Activated T-helper 1 cell treated with anti-CD3 and anti-CD28 coated beads, Interleukin-12 subunit alpha, Interleukin-12 subunit beta, Interleukin-2, Interleukin-4 antibody, amounts not matched to agents 30 ng/mL and 10 ng/mL and 1 ng/mL, durations not matched to agents 14 hours and 24 hours and 36 hours (primary cell): ENCODE results near the gene OPRL1. TPM values are rescaled to one million over a fixed set of nuclear protein-coding genes. Genes with fewer than 3 reads are reported as not detected.

Source experiments
- DNase-seq: peaks from one replicate; pipeline ENCODE4 v3.0.0; 2021; ENCODE audit warnings: low spot score
- H3K27ac Mint-ChIP-seq: one replicate; pipeline ENCODE4 v1.8.0; 2021; ENCODE audit warnings: mild to moderate bottlenecking, mixed read lengths
- H3K27me3 Mint-ChIP-seq: one replicate; pipeline ENCODE4 v1.8.0; 2022; ENCODE audit warnings: mild to moderate bottlenecking, moderate library complexity, mixed read lengths; ENCODE audit not compliant: insufficient read depth
- H3K36me3 Mint-ChIP-seq: one replicate; pipeline ENCODE4 v1.8.0; 2021; ENCODE audit warnings: low read depth, mixed read lengths
- H3K4me1 Mint-ChIP-seq: one replicate; pipeline ENCODE4 v1.8.0; 2021; ENCODE audit warnings: low read depth, mixed read lengths
- H3K4me3 Mint-ChIP-seq: one replicate; pipeline ENCODE4 v1.8.0; 2021; ENCODE audit warnings: mild to moderate bottlenecking, moderate library complexity, mixed read lengths
- H3K9me3 Mint-ChIP-seq: one replicate; pipeline ENCODE4 v1.8.0; 2021; ENCODE audit warnings: mixed read lengths
- intact Hi-C: fragments of 100-400 bp; cut with micrococcal nuclease; formaldehyde crosslinking; loops from one replicate; pipeline ENCODE4 v1.15.1; 2024
- total RNA-seq: library from RNA; stranded (reverse); gene quantifications from 2 replicates; pipeline ENCODE4 v1.2.3, GENCODE V29; 2022

Gene OPRL1
- total RNA-seq, 1 donor from 2014 or later, result 0.16 TPM

GRCh38 chr20:64055396-64055892 is 24.4 kb upstream of the OPRL1 start:
- DNase-seq, result no peak
- intact Hi-C loops, result loop anchor here (5.0 kb wide), 1 partner anchor 268 kb away; no protein-coding TSS in a partner anchor
- Mint-ChIP-seq H3K27ac (peak overlapping the region; percentile 52), H3K36me3 (no peaks in the 10 kb centered on the region), H3K4me3 (no peak overlapping the region), H3K9me3 (no peaks in the 10 kb centered on the region), H3K4me1 (peaks cover 16% of the 10 kb centered on the region), H3K27me3 (peaks cover 2% of the 10 kb centered on the region)

- Mint-ChIP-seq H3K27me3 (peaks cover 2% of the 10 kb centered on the region), H3K9me3 (no peaks in the 10 kb centered on the region), H3K36me3 (no peaks in the 10 kb centered on the region), H3K4me3 (no peak overlapping the region), H3K4me1 (peaks cover 16% of the 10 kb centered on the region), H3K27ac (no peak overlapping the region)
- intact Hi-C loops, result loop anchor here (5.0 kb wide), 1 partner anchor 269 kb away; no protein-coding TSS in a partner anchor
- no peak for DNase-seq
Observed at GRCh38 chr20:64055893-64056638, 23.8 kb upstream of the OPRL1 start.

GRCh38 chr20:64056639-64056888 is 23.3 kb upstream of the OPRL1 start:
- Mint-ChIP-seq H3K27ac (no peak overlapping the region), H3K4me1 (peaks cover 16% of the 10 kb centered on the region), H3K36me3 (no peaks in the 10 kb centered on the region), H3K27me3 (peaks cover 2% of the 10 kb centered on the region), H3K9me3 (no peaks in the 10 kb centered on the region), H3K4me3 (no peak overlapping the region)
- intact Hi-C loops, result loop anchor here (5.0 kb wide), 1 partner anchor 269 kb away; no protein-coding TSS in a partner anchor
- DNase-seq, result no peak

GRCh38 chr20:64056889-64057627 is 22.8 kb upstream of the OPRL1 start:
- no peaks in the 10 kb centered on the region for H3K27me3 Mint-ChIP-seq
- peaks cover 18% of the 10 kb centered on the region for H3K4me1 Mint-ChIP-seq
- intact Hi-C loops, result loop anchor here (1.0 to 5.0 kb wide), 2 partner anchors 18 to 270 kb away; no protein-coding TSS in a partner anchor
- H3K9me3 Mint-ChIP-seq, result no peaks in the 10 kb centered on the region
- no peak for DNase-seq
- peak overlapping the region; percentile 75 for H3K4me3 Mint-ChIP-seq
- H3K36me3 Mint-ChIP-seq, result no peaks in the 10 kb centered on the region
- H3K27ac Mint-ChIP-seq, result peak overlapping the region; percentile 75

GRCh38 chr20:64057628-64058498 is 22.0 kb upstream of the OPRL1 start:
- intact Hi-C loops, result loop anchor here (1.0 to 5.0 kb wide), 2 partner anchors 19 to 271 kb away; no protein-coding TSS in a partner anchor
- Mint-ChIP-seq H3K27ac (peak overlapping the region; percentile 75), H3K4me3 (peak overlapping the region; percentile 75), H3K9me3 (no peaks in the 10 kb centered on the region), H3K4me1 (peaks cover 22% of the 10 kb centered on the region), H3K36me3 (no peaks in the 10 kb centered on the region), H3K27me3 (no peaks in the 10 kb centered on the region)
- peak; percentile 70 for DNase-seq

- H3K4me3 Mint-ChIP-seq, result peak overlapping the region; percentile 75
- DNase-seq, result no peak
Observed at GRCh38 chr20:64058536-64058935, 21.3 kb upstream of the OPRL1 start.

GRCh38 chr20:64062276-64062595 is 17.6 kb upstream of the OPRL1 start:
- H3K27me3 Mint-ChIP-seq, result no peaks in the 10 kb centered on the region
- no peak for DNase-seq
- H3K36me3 Mint-ChIP-seq, result peaks cover 2% of the 10 kb centered on the region
- no peaks in the 10 kb centered on the region for H3K9me3 Mint-ChIP-seq
- peak overlapping the region; percentile 93 for H3K4me3 Mint-ChIP-seq
- peak overlapping the region; percentile 7 for H3K27ac Mint-ChIP-seq
- intact Hi-C loops, result loop anchor here (2.0 to 5.0 kb wide), 3 partner anchors 435 to 845 kb away; partner anchors contain the start of genes ARFGAP1, GMEB2 and YTHDF1
- peaks cover 53% of the 10 kb centered on the region for H3K4me1 Mint-ChIP-seq

More at GRCh38 chr20:64058536-64058935, 21.3 kb upstream of the OPRL1 start:
- Mint-ChIP-seq H3K4me1 (peaks cover 22% of the 10 kb centered on the region), H3K9me3 (no peaks in the 10 kb centered on the region), H3K27me3 (no peaks in the 10 kb centered on the region), H3K36me3 (no peaks in the 10 kb centered on the region), H3K27ac (peak overlapping the region; percentile 45)
- intact Hi-C loops, result loop anchor here (5.0 kb wide), 1 partner anchor 271 kb away; no protein-coding TSS in a partner anchor

- H3K27ac Mint-ChIP-seq, result peak within 1 kb of the TSS; percentile 95
- intact Hi-C loops, result loop anchor here (1.0 to 5.0 kb wide), 14 partner anchors 17 to 845 kb away; partner anchors contain the start of genes ARFGAP1, ARFRP1, DNAJC5 and GMEB2
- peak within 1 kb of the TSS; percentile 93 for H3K4me3 Mint-ChIP-seq
- peak; percentile 94 for DNase-seq
- peaks cover 56% of the 10 kb centered on the region for H3K4me1 Mint-ChIP-seq
- H3K36me3 Mint-ChIP-seq, result peaks cover 2% of the 10 kb centered on the region
- no peaks in the 10 kb centered on the region for H3K27me3 Mint-ChIP-seq
- no peaks in the 10 kb centered on the region for H3K9me3 Mint-ChIP-seq
Observed at GRCh38 chr20:64062596-64063388, 17.1 kb upstream of the OPRL1 start, which contains the start of gene TCEA2. Gene TCEA2 (plus strand): TSS chr20:64063198. CDS start chr20:64063313, 115 bp downstream.

GRCh38 chr20:64063389-64064144 is 16.3 kb upstream of the OPRL1 start:
- Mint-ChIP-seq H3K4me1 (peaks cover 48% of the 10 kb centered on the region), H3K9me3 (no peaks in the 10 kb centered on the region), H3K27me3 (no peaks in the 10 kb centered on the region), H3K27ac (peak overlapping the region; percentile 95), H3K36me3 (peaks cover 2% of the 10 kb centered on the region), H3K4me3 (peak overlapping the region; percentile 93)
- intact Hi-C loops, result loop anchor here (1.0 to 5.0 kb wide), 14 partner anchors 16 to 846 kb away; partner anchors contain the start of genes ARFGAP1, ARFRP1, DNAJC5 and GMEB2
- DNase-seq, result no peak

GRCh38 chr20:64064145-64064698 is 15.7 kb upstream of the OPRL1 start:
- Mint-ChIP-seq H3K27me3 (no peaks in the 10 kb centered on the region), H3K4me3 (peak overlapping the region; percentile 93), H3K4me1 (peaks cover 45% of the 10 kb centered on the region), H3K9me3 (no peaks in the 10 kb centered on the region), H3K36me3 (peaks cover 2% of the 10 kb centered on the region), H3K27ac (peak overlapping the region; percentile 95)
- intact Hi-C loops, result loop anchor here (5.0 kb wide), 2 partner anchors 792 to 847 kb away; partner anchors contain the start of genes ARFGAP1 and YTHDF1
- DNase-seq, result no peak
